HL-60 (cell line): ENCODE data around the gene NBAS.

Experiments
- DNase-seq, 2 experiments: peaks; one replicate each; pipeline ENCODE4 v3.0.0-alpha.2; 2010 to 2020; ENCODE audit warnings: low read depth in 1 of 2, low spot score in 1 of 2
- H3K27ac ChIP-seq: fragments of 250-450 bp; sonication (Bioruptor Pico); replicated peaks from 2 replicates; pipeline ENCODE4 v1.5.1; 2020; ENCODE audit warnings: mild to moderate bottlenecking, moderate library complexity
- H3K27me3 ChIP-seq: fragments of 250-450 bp; sonication (Bioruptor Pico); 2 replicates; pipeline ENCODE4 v1.5.1; 2021; ENCODE audit warnings: mild to moderate bottlenecking, moderate library complexity; ENCODE audit not compliant: insufficient read depth, poor library complexity, severe bottlenecking
- H3K4me3 ChIP-seq: replicated peaks from 2 replicates; pipeline ENCODE4 v1.5.1; 2011; ENCODE audit warnings: mild to moderate bottlenecking, control low read depth, low read length; ENCODE audit not compliant: insufficient read depth
- CTCF ChIP-seq: IDR thresholded peaks from one replicate; pipeline ENCODE4 v1.5.1; 2011; ENCODE audit warnings: low read length, control low read depth, inconsistent platforms; ENCODE audit not compliant: insufficient read depth
- GABPA ChIP-seq: IDR thresholded peaks from 2 replicates; pipeline ENCODE4 v1.6.1; 2012; ENCODE audit warnings: low read depth
- POLR2AphosphoS5 ChIP-seq: IDR thresholded peaks from 2 replicates; pipeline ENCODE4 v1.6.1; 2012; ENCODE audit warnings: low read depth
- REST ChIP-seq: IDR thresholded peaks from 2 replicates; pipeline ENCODE4 v1.6.1; 2012; ENCODE audit warnings: low read depth; ENCODE audit not compliant: insufficient replicate concordance
- SPI1 ChIP-seq: IDR thresholded peaks from 2 replicates; pipeline ENCODE4 v1.6.1; 2012; ENCODE audit warnings: low read depth, mild to moderate bottlenecking, borderline replicate concordance

The NBAS gene

GRCh38 chr2:15427987-15428386 is 133.1 kb downstream of the NBAS start:
- no peak for TF ChIP-seq SPI1
- TF ChIP-seq CTCF: no peak
- TF ChIP-seq POLR2AphosphoS5: no peak
- no peak for TF ChIP-seq GABPA
- TF ChIP-seq REST: no peak
- H3K4me3 ChIP-seq: no peak overlapping the region
- H3K27ac ChIP-seq: no peak overlapping the region
- DNase-seq: no peak
- H3K27me3 ChIP-seq: no peaks in the 10 kb centered on the region

GRCh38 chr2:15426606-15427005 is 134.5 kb downstream of the NBAS start:
- Histone ChIP-seq H3K4me3 (no peak overlapping the region), H3K27me3 (no peaks in the 10 kb centered on the region), H3K27ac (no peak overlapping the region)
- TF ChIP-seq GABPA (no peak), SPI1 (no peak), POLR2AphosphoS5 (no peak), REST (no peak), CTCF (no peak)
- DNase-seq: no peak

GRCh38 chr2:15425712-15426111 is 135.4 kb downstream of the NBAS start:
- Histone ChIP-seq H3K27ac (no peak overlapping the region), H3K4me3 (no peak overlapping the region), H3K27me3 (no peaks in the 10 kb centered on the region)
- no peak for DNase-seq
- no peak for TF ChIP-seq GABPA
- TF ChIP-seq POLR2AphosphoS5: no peak
- no peak for TF ChIP-seq CTCF
- no peak for TF ChIP-seq REST
- TF ChIP-seq SPI1: no peak
